GM19395 (cell line): ENCODE data around the gene MYCL.

ENCODE experiments used
- ATAC-seq: cut with Tn5 transposase; IDR thresholded peaks from one replicate; pipeline ENCODE4 v1.9.1; 2021; ENCODE audit warnings: mild to moderate bottlenecking, moderate library complexity; ENCODE audit not compliant: unreplicated experiment

Gene MYCL

DNA sequence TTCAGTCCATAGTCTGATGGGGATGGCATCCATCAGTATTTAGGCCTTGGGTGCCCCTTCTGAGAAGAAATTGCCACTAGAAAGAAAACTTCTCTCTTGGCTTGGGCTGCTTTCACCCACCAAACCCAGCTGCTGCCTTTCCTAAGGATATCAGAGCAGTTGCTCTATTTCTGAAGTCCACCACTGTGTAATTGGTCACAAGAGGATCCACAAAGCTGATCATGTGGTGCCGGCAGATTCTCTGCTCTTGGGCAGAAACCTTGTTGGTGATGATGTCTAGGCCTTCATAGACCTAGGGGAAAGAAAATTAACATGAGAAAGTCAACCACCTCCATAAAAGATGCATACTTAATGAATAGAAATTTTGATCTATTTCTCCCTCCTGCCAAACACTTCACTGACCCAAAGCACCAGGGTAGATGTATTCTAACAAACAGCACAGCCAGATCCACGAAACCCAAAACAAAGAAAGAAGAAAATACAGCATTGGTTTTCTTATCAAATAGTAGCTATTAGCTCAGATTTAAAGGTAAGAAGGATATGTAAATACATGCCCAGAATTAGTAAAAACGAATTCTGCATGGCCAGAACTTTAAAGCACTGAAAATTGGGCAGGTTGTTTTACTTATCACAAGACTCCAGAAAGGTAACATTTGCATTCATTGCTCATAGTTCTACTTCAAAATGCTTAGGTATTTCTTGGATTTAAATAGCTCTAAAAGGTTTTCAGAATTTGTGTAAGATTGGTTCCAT, 44.4 kb downstream of the MYCL start:
- ATAC-seq, result no peak

- no peak for ATAC-seq
These were observed 47.0 kb downstream of the MYCL start for GRCh38 chr1:39854738-39855137.

DNA sequence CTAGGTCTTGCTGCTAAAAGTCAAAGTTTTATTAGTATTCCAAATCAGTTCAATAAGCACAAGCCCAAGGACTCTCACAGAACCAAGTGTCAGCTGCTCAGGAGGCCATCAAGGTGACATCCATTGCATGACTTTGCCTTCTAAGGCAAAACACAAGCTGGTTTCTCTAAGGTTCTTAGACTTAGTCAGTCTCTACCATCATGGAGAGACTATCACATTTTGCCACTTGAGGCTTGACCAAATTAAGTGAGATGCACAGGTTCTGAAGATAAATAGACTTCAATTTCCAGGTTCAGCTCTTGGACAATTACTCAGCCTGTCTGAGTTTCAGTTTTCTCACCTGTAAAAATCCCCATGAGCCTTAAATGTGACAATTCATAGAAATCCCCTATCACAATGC, 47.4 kb downstream of the MYCL start:
- no peak for ATAC-seq

- ATAC-seq, result no peak
These were observed 48.8 kb downstream of the MYCL start for GRCh38 chr1:39852876-39853275.

GRCh38 chr1:39852214-39852791, 49.4 kb downstream of the MYCL start:
- ATAC-seq, result no peak

GRCh38 chr1:39850606-39851216, 51.0 kb downstream of the MYCL start:
- ATAC-seq, result no peak

- no peak for ATAC-seq
These were observed 52.5 kb downstream of the MYCL start for GRCh38 chr1:39849203-39849602.

DNA sequence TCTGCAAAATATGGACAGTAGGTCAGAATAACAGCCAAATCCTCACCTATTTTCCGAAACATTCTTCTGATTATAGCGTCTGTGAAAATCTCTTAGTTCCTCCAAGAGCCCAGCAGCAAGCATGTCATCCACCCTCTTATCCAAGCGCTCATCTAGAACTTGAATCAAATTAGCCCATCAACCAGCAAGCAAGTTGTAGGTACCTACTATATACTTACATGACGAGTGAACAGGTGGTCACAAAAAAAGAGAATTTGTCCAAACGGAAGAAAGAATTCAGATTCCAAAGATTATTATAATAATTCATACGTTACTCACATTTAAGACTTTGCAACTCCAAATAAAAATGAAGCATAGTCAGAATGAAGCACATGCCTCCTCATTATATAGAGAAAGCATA, 53.8 kb downstream of the MYCL start:
- no peak for ATAC-seq

DNA sequence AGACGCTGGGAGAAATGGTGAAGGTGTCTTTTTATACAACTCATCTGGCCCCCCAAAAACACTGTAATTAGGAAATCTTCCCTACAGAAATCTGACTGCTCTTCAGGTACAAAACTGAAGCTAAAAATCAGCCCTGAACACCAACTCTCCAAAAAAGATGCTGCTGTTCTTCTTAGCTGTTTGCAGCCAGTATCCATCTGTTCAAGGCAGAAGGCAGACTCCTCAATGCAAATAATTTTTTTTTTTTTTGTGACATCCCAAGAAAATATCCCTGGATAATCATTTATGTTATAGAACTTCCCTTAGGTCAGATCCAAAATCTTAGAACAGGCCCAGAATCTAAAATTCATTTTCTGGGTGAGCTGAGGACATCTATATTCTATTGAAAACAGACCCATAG, 54.9 kb downstream of the MYCL start:
- ATAC-seq, result no peak

DNA sequence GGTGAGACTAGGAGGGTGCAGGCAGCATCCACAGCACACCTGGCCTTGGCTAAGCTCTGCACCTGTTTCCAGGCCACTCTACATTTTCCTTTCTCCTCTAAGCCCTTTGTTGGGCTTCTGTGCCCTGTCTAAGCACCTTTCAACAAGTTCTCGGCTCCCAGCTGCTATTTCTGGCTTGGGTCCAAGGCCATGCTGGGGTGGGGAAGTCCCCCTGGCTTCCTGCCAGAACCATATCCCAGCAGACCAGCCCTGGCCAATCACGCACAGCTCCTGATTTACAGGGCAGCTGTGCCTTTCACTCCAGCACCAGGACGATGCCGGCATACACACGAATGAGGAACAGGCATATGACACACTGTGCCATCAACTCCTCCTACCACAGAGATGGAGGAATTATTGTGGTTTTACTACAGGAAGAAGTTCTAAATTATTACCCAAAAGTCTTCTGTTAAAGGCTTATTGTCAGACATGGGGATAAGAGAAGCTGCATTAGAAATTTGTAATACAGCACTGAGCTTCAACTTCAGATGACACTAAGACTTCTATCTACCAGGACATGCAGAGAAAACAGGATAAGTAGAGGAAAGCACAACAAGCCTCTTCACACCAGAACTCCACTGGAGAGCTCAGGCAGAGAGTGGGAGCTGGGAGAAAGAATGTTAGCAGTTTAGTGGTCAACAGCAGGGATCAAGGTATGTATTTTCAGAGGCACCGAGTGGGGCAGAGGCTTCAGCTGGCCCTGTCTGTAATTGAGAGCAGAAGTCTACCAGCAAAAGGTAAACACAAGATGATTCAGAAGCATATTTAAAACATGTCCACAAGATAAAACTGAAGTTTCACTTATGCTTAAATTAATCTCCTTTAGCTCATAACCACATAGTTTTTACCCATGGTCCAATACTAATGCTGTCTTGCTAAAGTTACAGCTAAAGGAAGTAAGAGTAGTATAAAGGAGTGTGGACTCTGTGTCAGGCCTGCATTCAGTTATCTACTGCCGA, 55.8 kb downstream of the MYCL start:
- ATAC-seq, result peak; percentile 75
